Transverse colon (tissue), 4 donors: ENCODE measurements around the gene RET.

ENCODE experiments used
- CTCF ChIP-seq, 5 experiments: fragments of 200-600 bp in 3 of 5; fragments of 450-650 bp in 2 of 5; sonication (generic) in 3 of 5; IDR thresholded peaks; 1 replicate in 2 of 5; 2 replicates in 3 of 5; pipeline ENCODE4 v1.5.1; 2016 to 2017; ENCODE audit warnings: antibody characterized with exemption in 5 of 5, inconsistent platforms in 3 of 5, mild to moderate bottlenecking in 2 of 5, moderate library complexity in 1 of 5
- EP300 ChIP-seq: sonication (generic); formaldehyde crosslinking; IDR thresholded peaks from one replicate; pipeline ENCODE4 v1.6.1; 2017; ENCODE audit warnings: antibody characterized with exemption, low read depth
- POLR2A ChIP-seq: fragments of 450-650 bp; IDR thresholded peaks from one replicate; pipeline ENCODE4 v1.6.1; 2016; ENCODE audit warnings: antibody characterized with exemption, mild to moderate bottlenecking, moderate library complexity
- POLR2AphosphoS5 ChIP-seq, 3 donors: sonication (generic); formaldehyde crosslinking; IDR thresholded peaks; one replicate each; pipeline ENCODE4 v1.6.1; 2016; ENCODE audit warnings: antibody characterized with exemption in 3 of 3

DNA sequence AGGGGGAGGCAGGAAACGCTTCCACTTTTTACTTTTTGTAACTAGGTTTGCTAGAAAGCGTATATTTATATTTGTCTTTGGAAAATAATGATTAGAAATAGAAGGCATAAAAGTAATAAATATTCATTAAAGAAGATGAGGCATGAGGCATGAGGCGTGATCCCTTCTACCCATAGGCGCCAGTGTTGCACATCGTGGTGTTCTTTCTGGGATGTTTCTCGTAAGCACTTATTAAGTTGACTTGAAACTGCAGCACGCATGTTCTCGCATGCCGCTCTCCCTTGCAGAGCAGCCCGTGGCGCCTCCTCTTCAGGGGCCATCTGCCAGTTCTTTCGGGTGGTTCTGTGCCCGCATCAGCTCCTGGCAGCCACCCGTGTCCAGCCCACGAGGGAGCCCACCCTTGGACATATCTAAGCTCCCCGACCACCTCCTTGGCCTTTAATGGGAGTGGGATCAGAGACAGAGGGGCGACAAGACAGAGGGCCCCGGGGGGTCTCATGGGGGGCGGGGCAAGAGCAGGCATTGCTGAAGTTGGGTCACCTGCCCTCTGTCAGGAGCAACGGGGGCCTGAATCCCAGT lies 32.9 kb downstream of the RET start:
- TF ChIP-seq EP300: no peak
- TF ChIP-seq CTCF (IDR thresholded peaks at IDR 0.05): no peak
- no peak for TF ChIP-seq POLR2A
- no peak for TF ChIP-seq POLR2AphosphoS5 (IDR thresholded peaks at IDR 0.05)
